Stomach (tissue), 9 donors: Measurements from ENCODE around the gene TYW3. TPM values are rescaled to one million over a fixed set of nuclear protein-coding genes. Genes with fewer than 3 reads are reported as not detected.

ENCODE experiments used
- DNase-seq, 2 donors: peaks; one replicate each; pipeline versions ENCODE4 v3.0.0 to v3.0.0-alpha.2; 2013 to 2019
- H3K27ac ChIP-seq, 5 donors: fragments of 200-600 bp in 4 of 5; sonication (generic) in 4 of 5; one replicate each; pipeline ENCODE4 v1.5.1; 2013 to 2019; ENCODE audit warnings: mild to moderate bottlenecking in 1 of 5, moderate library complexity in 1 of 5
- H3K27me3 ChIP-seq, 3 donors: fragments of 200-600 bp; sonication (generic); one replicate each; pipeline ENCODE4 v1.5.1; 2017 to 2019; ENCODE audit warnings: mixed run types in 1 of 3
- H3K36me3 ChIP-seq, 4 donors: fragments of 200-600 bp; sonication (generic); 1 replicate in 3 of 4; 2 replicates in 1 of 4; pipeline ENCODE4 v1.5.1; 2016 to 2019
- H3K4me1 ChIP-seq, 4 donors: fragments of 200-600 bp; sonication (generic); one replicate each; pipeline ENCODE4 v1.5.1; 2016 to 2019
- H3K4me3 ChIP-seq, 4 donors: fragments of 200-600 bp; sonication (generic) in 3 of 4; one replicate each; pipeline ENCODE4 v1.5.1; 2016 to 2019; ENCODE audit warnings: mild to moderate bottlenecking in 1 of 4
- H3K9me3 ChIP-seq, 4 donors: fragments of 200-600 bp; sonication (generic); one replicate each; pipeline ENCODE4 v1.5.1; 2016 to 2019
- CTCF ChIP-seq, 7 experiments: fragments of 450-650 bp in 4 of 7; fragments of 200-600 bp in 3 of 7; sonication (generic) in 3 of 7; IDR thresholded peaks; one replicate each; pipeline ENCODE4 v1.5.1; 2016 to 2019; ENCODE audit warnings: antibody characterized with exemption in 7 of 7, control low read depth in 2 of 7, mild to moderate bottlenecking in 1 of 7
- EP300 ChIP-seq: sonication (generic); formaldehyde crosslinking; IDR thresholded peaks from one replicate; pipeline ENCODE4 v1.6.1; 2017; ENCODE audit warnings: antibody characterized with exemption
- POLR2A ChIP-seq, 4 donors: fragments of 450-650 bp; IDR thresholded peaks; one replicate each; pipeline ENCODE4 v1.6.1; 2016; ENCODE audit warnings: antibody characterized with exemption in 4 of 4, control low read depth in 2 of 4, mild to moderate bottlenecking in 1 of 4, moderate library complexity in 1 of 4
- POLR2AphosphoS5 ChIP-seq, 3 donors: sonication (generic); formaldehyde crosslinking; IDR thresholded peaks; one replicate each; pipeline ENCODE4 v1.6.1; 2016; ENCODE audit warnings: antibody characterized with exemption in 3 of 3
- WGBS, 5 donors: extraction: QIAGEN DNeasy Blood & Tissue Kit in 3 of 5; methylation state at CpG; one replicate each; pipeline versions ENCODE4 v1.1.5 to v1.1.7; 2013 to 2018; 5-methylcytosine and 5-hydroxymethylcytosine counted together
- intact Hi-C: fragments of 100-400 bp; cut with DNase I; formaldehyde crosslinking; loops from one replicate; pipeline ENCODE4 v1.15.1; 2023; ENCODE audit warnings: low total_unique reads
- polyA plus RNA-seq, 3 donors: library from polyadenylated mRNA; stranded (reverse); fragments of 200-250 nt; gene quantifications; one replicate each; pipeline ENCODE4 v1.2.3, GENCODE V29; 2013
- total RNA-seq, 5 donors: library from RNA; depleted of rRNA; stranded (reverse); fragments of >200 nt; gene quantifications; one replicate each; pipeline versions ENCODE4 v1.1.0 to v1.2.3, GENCODE V29; 2014 to 2016
- donor health status: healthy with polysubstance abuse.
- donor health status: Bipolar disorder and iron deficiency.
- donor health status: healthy.

TYW3 gene
- total and polyA plus RNA-seq, 8 donors, result 2.3 to 24.0 (median 16.9) TPM

- Histone ChIP-seq H3K27ac (no peak overlapping the region), H3K27me3 (peaks cover 0 to 9% (median 0%) of the 10 kb centered on the region in 3 donors), H3K4me3 (no peak overlapping the region), H3K4me1 (no peaks in the 10 kb centered on the region), H3K36me3 (no peaks in the 10 kb centered on the region), H3K9me3 (no peaks in the 10 kb centered on the region)
- TF ChIP-seq POLR2AphosphoS5 (IDR thresholded peaks at IDR 0.05) (no peak), CTCF (IDR thresholded peaks at IDR 0.05) (no peak)
- intact Hi-C loops, result loop anchor here (5.0 kb wide), 1 partner anchor 429 kb away; no protein-coding TSS in a partner anchor
- no peak for DNase-seq
- WGBS, 5 donors, result 30 to 65% (median 62%) methylated on average over 1 of the region's 1 CpG
Measured at GRCh38 chr1:74772945-74773344, 40.0 kb downstream of the TYW3 start.

GRCh38 chr1:74773582-74773981 lies 40.6 kb downstream of the TYW3 start:
- 62 to 82% (median 74%) methylated on average over 2 of the region's 2 CpGs for WGBS, 5 donors
- Histone ChIP-seq H3K9me3 (no peaks in the 10 kb centered on the region), H3K27ac (no peak overlapping the region), H3K4me3 (no peak overlapping the region), H3K36me3 (no peaks in the 10 kb centered on the region), H3K4me1 (no peaks in the 10 kb centered on the region), H3K27me3 (peaks cover 0 to 9% (median 0%) of the 10 kb centered on the region in 3 donors)
- intact Hi-C loops, result loop anchor here (5.0 kb wide), 1 partner anchor 429 kb away; no protein-coding TSS in a partner anchor
- DNase-seq, result no peak
- TF ChIP-seq CTCF (IDR thresholded peaks at IDR 0.05), result no peak
- TF ChIP-seq POLR2AphosphoS5 (IDR thresholded peaks at IDR 0.05), result no peak
- TF ChIP-seq POLR2A (IDR thresholded peaks at IDR 0.05), result no peak
- TF ChIP-seq EP300, result no peak

- WGBS, 5 donors, result 82 to 85% (median 84%) methylated on average over 2 of the region's 2 CpGs
- no peak for TF ChIP-seq EP300
- no peak for TF ChIP-seq POLR2A (IDR thresholded peaks at IDR 0.05)
- TF ChIP-seq POLR2AphosphoS5 (IDR thresholded peaks at IDR 0.05), result no peak
- no peak for TF ChIP-seq CTCF (IDR thresholded peaks at IDR 0.05)
- Histone ChIP-seq H3K36me3 (no peaks in the 10 kb centered on the region), H3K27ac (no peak overlapping the region), H3K27me3 (peaks cover 0 to 9% (median 0%) of the 10 kb centered on the region in 3 donors), H3K4me3 (no peak overlapping the region), H3K9me3 (no peaks in the 10 kb centered on the region), H3K4me1 (no peaks in the 10 kb centered on the region)
- intact Hi-C loops, result no loop called here
- no peak for DNase-seq
Measured at GRCh38 chr1:74775735-74776134, 42.8 kb downstream of the TYW3 start.

- DNase-seq, result no peak
- no peaks in the 10 kb centered on the region for H3K4me1 ChIP-seq
- no peaks in the 10 kb centered on the region for H3K36me3 ChIP-seq
- intact Hi-C loops, result no loop called here
- TF ChIP-seq POLR2A (IDR thresholded peaks at IDR 0.05), result no peak
- TF ChIP-seq CTCF (IDR thresholded peaks at IDR 0.05), result no peak
- TF ChIP-seq POLR2AphosphoS5 (IDR thresholded peaks at IDR 0.05), result no peak
- no peak for TF ChIP-seq EP300
- no peak overlapping the region for H3K4me3 ChIP-seq
- H3K9me3 ChIP-seq, result no peaks in the 10 kb centered on the region
- WGBS, 5 donors, result 85 to 97% (median 93%) methylated on average over 1 of the region's 1 CpG
- peaks cover 0 to 9% (median 0%) of the 10 kb centered on the region in 3 donors for H3K27me3 ChIP-seq
- no peak overlapping the region for H3K27ac ChIP-seq
Measured at GRCh38 chr1:74777525-74777924, 44.6 kb downstream of the TYW3 start.
